Spleen (tissue), 7 donors: Measurements from ENCODE around the gene C3orf22.

Experiments
- POLR2A ChIP-seq, 3 donors: fragments of 450-650 bp; IDR thresholded peaks; one replicate each; pipeline ENCODE4 v1.5.1; 2017; ENCODE audit warnings: antibody characterized with exemption in 3 of 3, mild to moderate bottlenecking in 1 of 3
- POLR2AphosphoS5 ChIP-seq, 3 donors: sonication (generic); formaldehyde crosslinking; IDR thresholded peaks; one replicate each; pipeline ENCODE4 v1.5.1; 2017; ENCODE audit warnings: antibody characterized with exemption in 3 of 3
- TF ChIP-seq, protein P1 (sequence below), 11 experiments: fragments of 200-600 bp in 7 of 11; fragments of 450-650 bp in 4 of 11; sonication (generic) in 4 of 11; IDR thresholded peaks in 8 of 11; conservative IDR thresholded peaks in 3 of 11; 1 replicate in 7 of 11; 2 replicates in 4 of 11; pipeline versions ENCODE4 v1.4.0 to v1.8.0; 2016 to 2021; ENCODE audit warnings: antibody characterized with exemption in 11 of 11, inconsistent platforms in 4 of 11, mild to moderate bottlenecking in 1 of 11
- donor health status: DM: no; HTN: no; CAD: no; lungs with moderate emphysema.
- donor health status: DM: no; HTN: no; CAD: no.
- donor health status: DM: no; HTN: no; CAD: no.

GRCh38 chr3:126552688-126553283 lies 5.9 kb downstream of the C3orf22 start:
- no peak for TF ChIP-seq POLR2A (IDR thresholded peaks at IDR 0.05)
- TF ChIP-seq, protein P1, sequence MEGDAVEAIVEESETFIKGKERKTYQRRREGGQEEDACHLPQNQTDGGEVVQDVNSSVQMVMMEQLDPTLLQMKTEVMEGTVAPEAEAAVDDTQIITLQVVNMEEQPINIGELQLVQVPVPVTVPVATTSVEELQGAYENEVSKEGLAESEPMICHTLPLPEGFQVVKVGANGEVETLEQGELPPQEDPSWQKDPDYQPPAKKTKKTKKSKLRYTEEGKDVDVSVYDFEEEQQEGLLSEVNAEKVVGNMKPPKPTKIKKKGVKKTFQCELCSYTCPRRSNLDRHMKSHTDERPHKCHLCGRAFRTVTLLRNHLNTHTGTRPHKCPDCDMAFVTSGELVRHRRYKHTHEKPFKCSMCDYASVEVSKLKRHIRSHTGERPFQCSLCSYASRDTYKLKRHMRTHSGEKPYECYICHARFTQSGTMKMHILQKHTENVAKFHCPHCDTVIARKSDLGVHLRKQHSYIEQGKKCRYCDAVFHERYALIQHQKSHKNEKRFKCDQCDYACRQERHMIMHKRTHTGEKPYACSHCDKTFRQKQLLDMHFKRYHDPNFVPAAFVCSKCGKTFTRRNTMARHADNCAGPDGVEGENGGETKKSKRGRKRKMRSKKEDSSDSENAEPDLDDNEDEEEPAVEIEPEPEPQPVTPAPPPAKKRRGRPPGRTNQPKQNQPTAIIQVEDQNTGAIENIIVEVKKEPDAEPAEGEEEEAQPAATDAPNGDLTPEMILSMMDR (IDR thresholded peaks at IDR 0.05 in 8 of 11, conservative IDR thresholded peaks at IDR 0.05 in 3 of 11), result no peak
- no peak for TF ChIP-seq POLR2AphosphoS5 (IDR thresholded peaks at IDR 0.05)
